Measurements from ENCODE around the gene AKAP6.
"Not testable (repeated sequence)": the region's sequence is repeated elsewhere in the genome, so short reads cannot be mapped to it uniquely, and the experiment has no call there.

AKAP6 gene

DNA sequence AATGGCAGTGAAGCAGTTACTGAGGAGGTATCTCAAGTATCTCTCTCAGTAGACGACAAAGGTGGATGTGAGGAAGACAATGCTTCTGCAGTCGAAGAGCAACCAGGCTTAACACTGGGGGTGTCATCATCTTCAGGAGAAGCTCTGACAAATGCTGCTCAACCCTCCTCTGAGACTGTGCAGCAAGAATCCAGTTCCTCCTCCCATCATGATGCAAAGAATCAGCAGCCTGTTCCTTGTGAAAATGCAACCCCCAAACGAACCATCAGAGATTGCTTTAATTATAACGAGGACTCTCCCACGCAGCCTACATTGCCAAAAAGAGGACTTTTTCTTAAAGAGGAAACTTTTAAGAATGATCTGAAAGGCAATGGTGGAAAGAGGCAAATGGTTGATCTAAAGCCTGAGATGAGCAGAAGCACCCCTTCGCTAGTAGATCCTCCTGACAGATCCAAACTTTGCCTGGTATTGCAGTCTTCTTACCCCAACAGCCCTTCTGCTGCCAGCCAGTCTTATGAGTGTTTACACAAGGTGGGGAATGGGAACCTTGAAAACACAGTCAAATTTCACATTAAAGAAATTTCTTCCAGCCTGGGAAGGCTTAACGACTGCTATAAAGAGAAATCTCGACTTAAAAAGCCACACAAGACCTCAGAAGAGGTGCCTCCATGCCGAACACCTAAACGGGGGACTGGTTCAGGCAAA lies 216.6 kb downstream of the AKAP6 start:
- DNase-seq, result no peak

DNA sequence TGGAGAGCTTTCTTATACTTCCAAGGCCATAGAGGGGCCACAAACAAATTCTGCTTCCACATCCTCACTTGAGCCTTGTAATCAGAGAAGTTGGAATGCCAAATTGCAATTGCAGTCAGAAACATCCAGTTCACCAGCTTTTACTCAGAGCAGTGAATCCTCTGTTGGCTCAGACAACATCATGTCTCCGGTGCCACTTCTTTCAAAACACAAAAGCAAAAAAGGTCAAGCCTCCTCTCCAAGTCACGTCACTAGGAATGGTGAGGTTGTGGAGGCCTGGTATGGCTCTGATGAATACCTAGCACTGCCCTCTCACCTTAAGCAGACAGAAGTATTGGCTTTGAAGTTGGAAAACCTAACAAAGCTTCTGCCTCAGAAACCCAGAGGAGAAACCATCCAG lies 217.1 kb downstream of the AKAP6 start:
- DNase-seq, result no peak

DNA sequence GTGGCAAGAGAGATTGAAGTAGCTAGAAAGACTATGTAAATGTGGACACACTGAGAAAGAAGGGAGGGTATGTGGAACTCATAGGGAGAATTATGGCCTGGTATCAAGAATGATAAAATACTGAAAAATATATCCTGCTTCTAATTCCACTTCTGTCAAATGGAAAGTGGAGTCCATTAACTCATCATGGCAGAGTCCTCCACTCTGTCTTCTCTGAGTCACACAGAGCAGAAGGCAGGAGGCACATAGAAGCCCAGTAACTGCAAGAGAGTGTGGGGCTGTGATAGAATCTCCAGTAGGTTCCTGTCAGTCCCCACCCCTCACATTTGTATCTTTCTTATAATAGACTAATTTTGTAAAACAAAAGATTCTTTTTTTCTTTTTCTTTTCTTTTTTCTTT lies 223.7 kb downstream of the AKAP6 start:
- no peak for DNase-seq

DNA sequence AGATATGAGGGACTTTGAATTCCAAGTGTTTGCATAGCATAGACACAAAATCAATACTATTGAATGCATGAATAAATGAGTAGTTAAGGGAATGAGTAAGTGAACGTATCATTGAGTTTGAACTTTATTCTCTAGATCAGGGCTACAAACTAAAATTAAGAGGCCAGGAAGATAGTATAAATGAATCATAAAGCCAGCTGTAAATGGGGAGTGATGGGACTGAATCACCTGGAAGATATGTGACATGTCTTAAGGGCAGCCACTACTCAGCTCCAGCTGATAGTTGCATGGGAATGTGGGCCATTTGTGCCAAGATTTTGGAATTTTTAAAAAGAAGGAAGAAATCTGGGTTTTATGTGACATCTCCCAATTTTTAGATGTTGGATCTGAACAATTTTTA lies 229.9 kb downstream of the AKAP6 start:
- DNase-seq, result no peak

DNA sequence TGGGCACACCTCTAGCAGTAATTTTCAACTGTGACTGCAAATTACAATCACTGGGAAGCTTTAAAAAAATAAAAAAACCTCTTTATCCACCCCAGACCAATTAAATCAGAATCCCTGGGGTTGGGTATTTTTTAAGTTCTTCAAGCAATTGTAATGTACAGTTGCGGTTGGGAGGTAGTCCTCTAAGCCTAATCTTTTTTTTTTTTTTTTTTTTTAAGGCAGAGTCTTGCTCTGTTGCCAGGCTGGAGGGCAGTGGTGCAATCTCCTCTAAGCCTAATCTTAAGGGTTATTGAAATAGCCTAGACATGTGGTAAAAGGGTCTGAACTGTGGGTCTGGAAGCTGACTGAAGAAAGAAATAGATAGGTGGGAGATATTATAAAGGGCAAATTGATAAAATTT lies 230.5 kb downstream of the AKAP6 start:
- DNase-seq, result no peak

DNA sequence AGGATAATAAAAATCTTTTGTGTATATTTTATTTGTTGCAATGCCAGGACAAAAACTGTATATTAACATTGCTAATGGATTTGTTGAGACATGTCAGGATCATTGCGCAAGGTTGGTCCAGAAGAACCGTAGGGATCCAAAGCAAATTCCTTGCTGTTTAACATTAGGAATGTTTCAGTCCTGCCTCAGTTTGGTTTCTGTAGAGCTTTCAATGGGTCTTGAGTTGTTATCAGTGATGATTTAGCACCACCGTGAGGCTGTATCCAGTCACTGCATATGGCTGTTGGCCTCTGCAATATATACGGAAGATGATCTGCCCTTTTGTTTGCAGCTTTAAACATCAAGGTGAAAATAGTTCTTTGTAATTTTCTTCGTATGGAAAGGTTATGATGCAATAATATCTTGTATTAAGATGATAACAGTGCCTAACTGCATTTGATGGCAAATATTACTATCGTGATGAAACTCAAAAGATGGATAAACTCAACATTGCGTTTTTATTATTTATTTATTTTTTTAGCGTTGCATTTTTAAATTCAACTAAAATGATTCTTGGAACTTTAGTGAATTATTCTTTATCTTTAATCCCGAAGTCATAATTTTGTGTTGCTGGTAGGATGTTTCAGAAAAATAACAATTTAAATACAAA lies 231.2 kb downstream of the AKAP6 start:
- DNase-seq, result peak; percentile 1

DNA sequence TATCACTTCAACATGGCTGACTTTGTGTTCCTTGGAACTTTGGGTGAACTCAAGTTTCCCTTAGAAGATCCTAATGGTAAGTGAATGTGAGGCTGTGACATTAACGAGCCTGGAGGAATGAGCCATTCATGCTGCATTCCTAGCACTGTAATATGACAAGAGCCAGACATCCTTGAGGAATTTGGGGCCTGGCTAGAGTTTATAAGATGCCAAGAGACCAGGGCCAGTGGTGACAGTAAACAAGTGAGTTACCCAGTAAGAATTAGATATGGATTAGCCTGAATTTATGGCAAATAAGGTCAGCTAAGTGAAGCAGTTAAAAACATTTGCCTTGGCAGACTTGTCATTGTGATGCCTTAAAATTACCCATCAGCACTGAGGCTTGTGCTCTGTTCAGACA lies 232.4 kb downstream of the AKAP6 start:
- no peak for DNase-seq

DNA sequence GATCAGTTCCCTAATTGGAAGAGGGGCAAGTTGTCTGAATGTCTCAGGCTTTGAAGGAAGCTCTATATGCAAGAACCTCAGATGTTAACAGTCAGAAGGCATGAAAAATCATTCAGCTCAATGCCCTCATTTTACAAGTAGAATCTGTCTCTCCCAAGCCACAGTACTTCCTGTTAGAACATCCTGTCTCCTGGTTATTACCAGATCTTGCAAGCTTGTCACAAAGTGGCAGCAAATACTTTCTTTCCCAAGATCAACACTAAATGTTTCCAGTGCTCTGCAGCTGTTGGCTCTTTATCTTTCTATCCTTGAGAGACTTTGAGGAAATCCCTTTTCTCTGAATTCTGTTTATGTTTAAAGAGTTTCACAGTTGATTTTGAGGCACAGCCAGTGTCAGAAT lies 235.5 kb downstream of the AKAP6 start:
- DNase-seq, result no peak

DNA sequence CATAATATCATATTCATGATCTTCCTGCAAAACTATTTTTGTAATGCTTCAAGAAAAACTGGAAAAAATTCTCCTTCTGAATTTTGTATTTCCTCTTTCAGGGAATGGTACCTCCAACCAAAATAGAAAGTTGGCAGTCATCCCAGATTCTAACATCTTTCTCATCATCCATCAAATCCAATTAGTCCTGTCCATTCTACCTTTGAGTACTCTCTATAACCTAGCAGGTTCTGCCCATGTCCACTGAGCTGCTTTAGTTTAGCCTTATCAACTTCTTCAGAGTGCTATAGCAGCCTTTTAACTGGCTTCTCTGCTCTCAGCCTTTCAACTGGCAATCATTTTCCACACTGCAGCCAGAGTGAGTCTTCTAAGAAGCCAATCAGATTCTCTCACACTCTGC lies 236.2 kb downstream of the AKAP6 start:
- DNase-seq, result no peak

DNA sequence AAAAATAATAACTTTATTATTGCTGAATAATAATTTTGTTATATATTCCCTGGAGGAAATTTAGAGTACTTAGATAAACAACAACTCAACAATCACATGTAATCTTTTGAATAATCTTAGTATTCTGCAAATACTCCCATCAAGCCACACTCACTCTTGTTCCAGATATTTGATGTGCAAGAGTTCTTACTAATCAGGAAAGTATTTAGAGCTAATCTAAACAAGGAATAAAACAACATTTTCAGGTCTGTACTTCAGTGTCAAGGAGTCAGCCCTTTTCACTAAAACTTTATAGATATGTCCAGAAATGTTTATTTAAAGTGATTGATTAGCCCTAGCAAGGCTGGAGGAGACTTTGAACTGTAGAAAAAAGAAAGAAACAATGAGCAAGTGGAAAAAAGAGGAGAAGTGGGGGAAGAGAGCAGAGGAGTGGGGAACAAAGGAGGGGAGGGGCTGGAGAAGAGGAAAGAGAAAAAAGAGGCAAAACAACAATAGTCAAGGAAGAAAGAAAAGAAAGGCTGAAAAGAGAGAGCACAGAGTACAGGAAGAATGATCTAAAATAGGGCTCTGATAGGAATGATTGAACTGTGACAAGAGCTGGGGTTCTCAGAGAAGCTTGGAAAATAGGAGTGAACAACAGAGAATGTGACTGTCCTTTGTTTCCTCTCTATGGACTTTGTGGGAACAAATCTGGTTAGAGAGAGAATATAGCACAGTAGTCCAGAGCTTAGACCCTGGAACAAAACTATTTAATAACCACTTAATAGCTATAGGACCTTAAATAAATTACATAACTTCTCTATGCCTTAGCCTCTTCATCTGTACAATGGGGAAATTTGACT lies 238.7 kb downstream of the AKAP6 start:
- no peak for DNase-seq

DNA sequence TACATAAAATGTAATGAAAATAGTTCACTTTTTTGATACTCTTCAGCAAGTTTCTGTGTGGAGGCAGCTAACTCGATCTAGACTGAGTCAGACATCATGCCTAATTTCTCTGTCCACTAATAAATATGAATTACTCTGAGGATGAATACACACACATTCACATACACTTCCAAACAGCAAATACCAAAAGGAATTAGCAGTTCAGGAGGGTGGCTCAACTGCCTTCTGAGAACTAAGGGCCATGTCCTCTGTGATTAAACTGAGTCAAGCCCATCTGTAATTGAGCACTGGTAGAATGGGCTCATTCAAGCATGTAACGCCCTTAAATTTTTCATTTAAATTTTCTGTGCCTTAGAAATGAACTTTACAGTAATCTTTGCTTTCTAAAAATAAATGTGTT lies 242.5 kb downstream of the AKAP6 start:
- no peak for DNase-seq

DNA sequence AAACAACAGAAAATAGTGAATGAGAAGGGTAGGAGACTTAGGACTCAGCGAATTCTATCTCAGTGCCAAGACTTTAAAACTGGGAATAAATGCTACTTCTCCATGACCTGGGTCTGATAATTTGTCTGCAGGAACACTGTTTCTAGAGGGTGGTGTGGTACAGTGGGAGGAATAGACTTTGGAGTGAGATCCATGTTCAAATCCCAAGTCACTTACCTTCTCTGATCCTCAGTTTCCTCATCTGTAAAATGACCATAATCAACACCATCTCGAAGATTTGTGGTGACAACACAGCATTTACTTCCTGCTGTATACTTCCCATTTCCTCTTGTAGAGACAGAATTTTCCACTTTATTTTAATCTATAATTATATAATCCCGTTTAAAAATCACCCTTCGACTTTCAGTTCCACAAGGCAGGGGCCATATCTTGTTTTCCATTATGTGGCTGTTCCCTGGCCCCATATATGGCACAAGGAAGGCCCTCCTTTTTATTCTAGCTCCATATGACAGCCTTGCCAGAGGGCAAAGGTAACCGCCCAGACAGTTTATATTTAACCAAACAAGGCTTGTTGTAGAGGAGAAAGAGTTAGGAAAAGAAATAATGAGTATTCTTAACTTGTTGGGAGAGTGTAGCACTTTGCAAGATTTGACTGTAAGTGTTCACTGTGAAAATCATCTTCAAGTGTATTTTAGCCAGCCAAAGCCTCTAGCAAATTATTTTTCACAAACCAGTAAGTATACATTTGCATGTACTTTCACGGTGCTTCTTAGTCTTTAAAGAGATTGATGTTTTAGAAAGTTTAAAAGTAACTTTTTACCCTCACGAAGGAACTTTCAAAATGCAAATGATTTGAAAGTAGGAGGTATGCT lies 243.1 kb downstream of the AKAP6 start:
- DNase-seq, result no peak

DNA sequence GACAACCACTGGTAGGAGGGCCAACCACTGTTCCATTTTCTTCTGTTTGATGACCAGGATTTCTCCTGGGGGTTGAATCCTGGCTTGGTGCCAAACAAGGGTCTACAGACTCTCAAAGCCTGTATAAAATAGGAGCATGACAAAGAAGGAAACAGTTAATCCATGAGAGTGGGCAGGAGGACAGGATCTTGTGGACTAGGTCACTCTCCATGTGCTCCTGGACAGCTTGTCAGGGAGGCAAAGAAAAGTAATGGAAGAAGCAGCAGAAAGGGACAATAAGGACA lies 243.7 kb downstream of the AKAP6 start:
- no peak for DNase-seq

DNA sequence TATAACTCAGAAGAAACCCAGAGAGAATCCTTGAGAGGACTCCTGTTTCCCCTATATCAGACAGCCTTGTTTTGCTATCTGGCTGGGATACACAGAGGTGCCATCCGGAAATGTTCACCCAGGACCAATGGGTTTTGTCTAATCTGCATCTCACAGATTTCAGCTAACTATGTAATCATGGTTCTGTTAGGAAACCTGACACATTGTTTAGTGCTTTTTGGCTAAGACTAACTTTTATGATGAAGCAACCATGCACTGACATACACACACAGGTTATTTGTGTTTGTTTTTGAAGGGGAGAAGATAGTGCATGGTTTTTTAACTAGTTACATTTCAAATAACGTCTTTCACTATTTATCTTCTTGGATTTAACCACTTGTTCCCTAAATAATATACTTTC lies 245.2 kb downstream of the AKAP6 start:
- DNase-seq, result no peak

DNA sequence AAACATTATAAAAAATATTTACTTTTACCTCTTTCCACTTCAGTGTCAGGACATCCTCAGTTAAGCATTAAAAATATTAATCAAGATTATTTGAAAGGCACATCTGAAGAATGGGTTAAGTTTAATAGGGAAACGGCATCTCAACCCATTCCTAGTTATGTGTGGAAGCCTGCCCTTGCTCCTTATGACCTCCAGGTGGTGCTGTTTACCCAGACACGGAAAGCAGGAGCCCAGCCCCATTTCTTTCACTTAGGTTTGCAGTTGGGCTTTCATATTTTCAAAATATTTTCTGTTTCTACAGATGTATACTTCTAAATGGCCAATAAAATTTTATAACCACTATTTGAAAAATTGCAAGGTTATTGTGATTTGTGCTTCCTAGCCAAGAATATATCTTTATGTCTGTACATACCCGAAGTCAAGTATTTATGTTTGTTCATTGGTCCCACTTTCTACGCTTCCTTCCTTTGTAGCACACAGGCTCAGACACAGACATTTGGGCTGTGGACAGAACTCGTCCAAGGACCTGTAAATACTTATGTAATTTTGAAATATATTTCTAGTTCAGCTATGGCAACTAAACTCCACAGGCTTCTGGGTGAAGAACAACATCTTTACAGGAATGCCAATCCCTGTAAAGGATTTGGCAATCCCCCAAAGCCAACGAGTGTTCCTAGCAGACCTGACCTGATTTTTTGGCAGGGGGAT lies 247.1 kb downstream of the AKAP6 start:
- DNase-seq, result peak; percentile 8

DNA sequence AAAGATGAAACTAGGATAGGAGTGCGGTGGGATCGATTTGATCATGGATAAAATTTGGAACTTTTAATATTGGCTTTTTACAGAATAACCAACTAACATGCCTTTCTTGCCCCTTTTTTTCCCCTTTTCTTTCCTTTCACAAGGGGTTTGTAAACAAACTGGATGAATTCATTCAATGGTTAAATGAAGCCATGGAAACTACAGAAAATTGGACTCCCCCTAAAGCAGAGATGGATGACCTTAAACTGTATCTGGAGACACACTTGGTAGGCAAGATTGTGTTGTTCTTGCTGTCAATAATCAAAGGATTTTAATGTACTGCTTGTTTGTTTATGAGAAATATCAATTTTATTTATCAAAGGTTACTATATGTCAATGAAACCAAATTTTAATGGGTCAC lies 247.9 kb downstream of the AKAP6 start:
- no peak for DNase-seq

DNA sequence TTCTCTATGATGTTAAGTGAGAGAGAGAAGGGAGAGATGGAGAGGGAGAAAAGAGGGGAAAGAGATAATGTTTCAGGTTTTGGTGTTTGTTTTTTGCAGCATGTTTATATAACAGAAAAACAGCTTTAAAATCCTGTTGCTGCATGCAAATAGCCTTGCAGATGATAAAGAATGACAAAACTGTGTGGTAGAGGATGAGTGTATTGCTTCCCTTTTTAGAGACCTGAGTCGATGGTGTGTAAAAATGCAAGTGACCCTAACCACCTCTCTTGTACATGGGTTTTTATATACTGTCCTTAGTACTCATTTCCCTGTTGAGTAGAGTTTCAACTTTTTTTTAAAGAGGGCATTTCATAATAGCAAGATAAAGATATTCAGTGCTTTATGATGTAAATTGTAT lies 249.1 kb downstream of the AKAP6 start:
- no peak for DNase-seq

DNA sequence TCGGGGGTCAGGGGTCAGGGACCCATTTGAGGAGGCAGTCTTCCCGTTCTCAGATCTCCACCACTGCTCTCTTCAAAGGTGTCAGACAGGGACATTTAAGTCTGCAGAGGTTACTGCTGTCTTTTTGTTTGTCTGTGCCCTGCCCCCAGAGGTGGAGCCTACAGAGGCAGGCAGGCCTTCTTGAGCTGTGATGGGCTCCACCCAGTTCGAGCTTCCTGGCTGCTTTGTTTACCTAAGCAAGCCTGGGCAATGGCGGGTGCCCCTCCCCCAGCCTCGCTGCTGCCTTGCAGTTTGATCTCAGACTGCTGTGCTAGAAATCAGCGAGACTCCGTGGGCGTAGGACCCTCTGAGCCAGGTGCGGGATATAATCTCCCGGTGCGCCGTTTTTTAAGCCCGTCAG lies 254.3 kb downstream of the AKAP6 start:
- DNase-seq, result not testable (repeated sequence)

DNA sequence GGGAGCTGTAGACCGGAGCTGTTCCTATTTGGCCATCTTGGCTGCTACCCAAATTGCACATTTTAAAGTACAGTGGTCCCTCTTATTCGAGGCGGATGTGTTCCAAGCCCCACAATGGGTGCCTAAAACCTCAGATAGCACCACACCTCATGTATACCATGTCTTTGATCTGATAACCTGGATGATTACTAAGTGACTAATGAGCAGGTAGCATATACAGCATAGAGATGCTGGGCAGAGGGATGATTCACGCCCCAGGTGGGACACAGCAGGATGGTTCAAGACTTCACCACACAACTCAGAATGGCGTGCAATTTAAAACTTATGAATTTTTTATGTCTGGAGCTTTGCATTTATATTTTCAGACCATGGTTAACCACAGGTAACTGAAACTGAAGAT lies 255.0 kb downstream of the AKAP6 start:
- DNase-seq, result no peak

DNA sequence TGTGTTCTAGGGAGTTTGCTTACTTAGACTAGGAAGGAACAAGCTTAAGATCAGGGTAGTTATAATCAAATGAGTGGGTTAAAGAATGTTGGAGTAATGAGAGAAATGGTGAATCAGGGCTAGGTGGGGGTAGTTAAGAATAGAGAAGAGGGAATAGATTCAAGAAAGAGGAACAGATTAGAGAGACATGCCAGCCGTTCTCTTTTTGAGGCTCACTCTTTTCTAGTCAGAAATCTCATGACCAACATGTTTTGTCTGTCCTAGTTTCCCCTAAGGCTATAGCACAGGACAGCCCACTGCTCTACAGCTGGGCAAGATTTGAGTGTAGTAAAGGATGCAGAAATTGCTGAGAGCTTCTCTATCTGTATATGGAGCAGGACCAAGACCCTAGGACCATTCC lies 258.4 kb downstream of the AKAP6 start:
- DNase-seq, result no peak

DNA sequence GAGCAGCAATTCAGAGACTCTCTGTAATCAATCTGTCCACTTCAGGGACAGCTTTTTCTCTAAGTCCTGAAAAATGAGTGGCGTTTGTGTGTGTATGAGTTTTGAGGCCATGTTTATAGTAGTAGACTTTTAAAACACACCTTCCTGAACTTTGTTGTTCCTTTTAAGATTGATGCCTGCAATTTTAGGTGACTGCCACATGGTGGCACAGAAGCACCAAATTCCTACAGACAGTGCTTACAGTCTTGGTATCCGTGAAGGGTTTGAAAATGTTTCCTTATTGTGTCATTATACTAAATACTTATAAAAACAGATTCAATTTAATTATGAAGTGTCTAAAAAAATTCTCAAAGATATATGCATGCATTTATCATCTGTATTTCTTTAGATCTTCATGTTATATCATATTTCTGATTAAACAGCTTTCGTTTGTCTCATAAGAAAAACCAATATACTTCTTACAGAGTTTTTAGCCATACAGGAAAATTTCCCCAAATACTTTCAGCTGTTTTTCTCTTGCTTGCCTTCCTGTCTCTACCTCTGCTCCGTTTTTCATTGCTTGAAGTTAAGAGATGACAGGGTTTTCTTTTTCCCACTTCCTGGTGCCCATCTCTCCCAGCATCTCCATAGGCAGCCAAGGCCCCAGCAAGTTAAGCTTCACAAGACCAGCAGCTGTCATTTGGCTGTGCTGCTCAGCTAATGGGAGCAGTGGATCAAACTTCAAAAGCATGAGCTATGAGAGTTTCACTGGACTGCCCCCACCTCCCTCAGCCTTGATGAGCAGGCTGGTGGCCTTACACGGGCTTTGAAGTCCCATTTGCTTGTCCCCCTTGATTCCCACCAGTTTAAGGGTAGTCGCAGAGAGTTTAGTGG lies 259.6 kb downstream of the AKAP6 start:
- no peak for DNase-seq

DNA sequence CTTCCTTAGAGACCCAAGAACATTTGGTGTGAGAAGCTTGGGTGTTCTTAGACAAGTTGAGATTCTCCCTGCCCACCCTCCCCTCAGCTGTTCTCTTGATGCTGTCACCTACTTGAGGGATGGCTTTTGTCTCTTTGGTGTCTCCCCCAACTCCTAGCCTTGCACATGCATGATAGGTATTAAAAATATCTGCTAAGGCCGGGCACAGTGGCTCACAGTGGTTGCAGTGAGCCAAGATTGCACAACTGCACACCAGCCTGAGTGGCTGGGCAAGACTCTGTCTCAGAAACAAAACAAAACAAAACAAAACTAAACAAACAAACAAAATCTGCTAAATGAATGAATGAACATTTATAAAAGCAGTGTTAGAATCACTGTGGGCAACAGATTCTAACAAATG lies 261.1 kb downstream of the AKAP6 start:
- DNase-seq, result no peak

All from stimulated activated CD4-positive, alpha-beta T cell treated with anti-CD3 and anti-CD28 coated beads, Interleukin-4, amount 100 ng/mL, for 1 hour (primary cell).